Activated CD4-positive, alpha-beta memory T cell treated with anti-CD3 and anti-CD28 coated beads for 36 hours (primary cell): ENCODE results near the gene ERC1. TPM values are rescaled to one million over a fixed set of nuclear protein-coding genes. Genes with fewer than 3 reads are reported as not detected.

Experiments
- CTCF ChIA-PET: fragments of 350-600 bp; sonication (Branson Sonifier 250); formaldehyde crosslinking; loops from one replicate; lab custom pipeline; 2021; ENCODE audit warnings: antibody characterized with exemption, inconsistent platforms; lab: Charles Lee
- POLR2A ChIA-PET: fragments of 350-600 bp; sonication (Branson Sonifier 250); formaldehyde crosslinking; loops from one replicate; lab custom pipeline; 2021; ENCODE audit warnings: antibody characterized with exemption; lab: Charles Lee
- DNase-seq: peaks from one replicate; pipeline ENCODE4 v3.0.0-alpha.2; 2020
- H3K27ac Mint-ChIP-seq: one replicate; pipeline ENCODE4 v1.8.0; 2021; ENCODE audit warnings: mixed read lengths
- H3K27me3 Mint-ChIP-seq: one replicate; pipeline ENCODE4 v1.8.0; 2021; ENCODE audit warnings: mixed read lengths
- H3K36me3 Mint-ChIP-seq: one replicate; pipeline ENCODE4 v1.8.0; 2021; ENCODE audit warnings: mixed read lengths
- H3K4me1 Mint-ChIP-seq: one replicate; pipeline ENCODE4 v1.8.0; 2021; ENCODE audit warnings: low read depth, mixed read lengths
- H3K4me3 Mint-ChIP-seq: one replicate; pipeline ENCODE4 v1.8.0; 2021; ENCODE audit warnings: mild to moderate bottlenecking, mixed read lengths
- H3K9me3 Mint-ChIP-seq: one replicate; pipeline ENCODE4 v1.8.0; 2021; ENCODE audit warnings: mixed read lengths
- intact Hi-C: fragments of 100-400 bp; cut with micrococcal nuclease; formaldehyde crosslinking; loops from one replicate; pipeline ENCODE4 v1.15.1; 2023
- total RNA-seq, 2 experiments: library from RNA; stranded (reverse); gene quantifications; one replicate each; pipeline ENCODE4 v1.2.3, GENCODE V29; 2021

ERC1 gene
- total RNA-seq, 2 experiments from 2014 or later: 19.1 to 21.8 TPM

GRCh38 chr12:1289371-1290155 is 298.5 kb downstream of the ERC1 start:
- CTCF ChIA-PET: no interaction called here

GRCh38 chr12:1290716-1291115 is 299.7 kb downstream of the ERC1 start:
- Mint-ChIP-seq H3K4me3 (no peak overlapping the region), H3K9me3 (no peaks in the 10 kb centered on the region), H3K27ac (no peak overlapping the region), H3K27me3 (no peaks in the 10 kb centered on the region), H3K4me1 (no peaks in the 10 kb centered on the region), H3K36me3 (peaks cover 23% of the 10 kb centered on the region)
- no peak for DNase-seq
- CTCF ChIA-PET: no interaction called here
- POLR2A ChIA-PET: no interaction called here
- intact Hi-C loops: no loop called here

More at GRCh38 chr12:1289371-1290155, 298.5 kb downstream of the ERC1 start:
- peaks cover 19% of the 10 kb centered on the region for H3K36me3 Mint-ChIP-seq
- H3K9me3 Mint-ChIP-seq: no peaks in the 10 kb centered on the region
- no peaks in the 10 kb centered on the region for H3K27me3 Mint-ChIP-seq
- no peak overlapping the region for H3K4me3 Mint-ChIP-seq
- intact Hi-C loops: no loop called here
- DNase-seq: no peak
- POLR2A ChIA-PET: no interaction called here
- H3K27ac Mint-ChIP-seq: no peak overlapping the region
- H3K4me1 Mint-ChIP-seq: no peaks in the 10 kb centered on the region

- no peaks in the 10 kb centered on the region for H3K9me3 Mint-ChIP-seq
- H3K27ac Mint-ChIP-seq: no peak overlapping the region
- CTCF ChIA-PET: interaction anchor here (0.6 to 0.8 kb wide), 2 partner anchors 174 to 291 kb away, joined by 3 to 4 read pairs; no protein-coding TSS in a partner anchor
- POLR2A ChIA-PET: no interaction called here
- H3K4me3 Mint-ChIP-seq: no peak overlapping the region
- H3K36me3 Mint-ChIP-seq: peaks cover 27% of the 10 kb centered on the region
- no peak for DNase-seq
- no peaks in the 10 kb centered on the region for H3K27me3 Mint-ChIP-seq
- intact Hi-C loops: no loop called here
- H3K4me1 Mint-ChIP-seq: no peaks in the 10 kb centered on the region
These were observed 300.7 kb downstream of the ERC1 start for GRCh38 chr12:1291601-1292332.

GRCh38 chr12:1293901-1294300 is 302.9 kb downstream of the ERC1 start:
- no peak for DNase-seq
- no peaks in the 10 kb centered on the region for H3K9me3 Mint-ChIP-seq
- H3K4me3 Mint-ChIP-seq: no peak overlapping the region
- intact Hi-C loops: no loop called here
- H3K27me3 Mint-ChIP-seq: no peaks in the 10 kb centered on the region
- POLR2A ChIA-PET: no interaction called here
- H3K27ac Mint-ChIP-seq: no peak overlapping the region
- CTCF ChIA-PET: no interaction called here
- H3K4me1 Mint-ChIP-seq: no peaks in the 10 kb centered on the region
- H3K36me3 Mint-ChIP-seq: peaks cover 34% of the 10 kb centered on the region

- intact Hi-C loops: no loop called here
- Mint-ChIP-seq H3K27ac (no peak overlapping the region), H3K27me3 (no peaks in the 10 kb centered on the region), H3K4me1 (no peaks in the 10 kb centered on the region), H3K4me3 (no peak overlapping the region), H3K36me3 (peaks cover 27% of the 10 kb centered on the region), H3K9me3 (peaks cover 3% of the 10 kb centered on the region)
- ChIA-PET POLR2A (no interaction called here), CTCF (interaction anchor here (0.7 kb wide), 2 partner anchors 84 to 1155 kb away, joined by 3 read pairs; no protein-coding TSS in a partner anchor)
- DNase-seq: no peak
These were observed 306.2 kb downstream of the ERC1 start for GRCh38 chr12:1297206-1297605.

- peaks cover 27% of the 10 kb centered on the region for H3K36me3 Mint-ChIP-seq
- no peak overlapping the region for H3K4me3 Mint-ChIP-seq
- intact Hi-C loops: no loop called here
- ChIA-PET POLR2A (no interaction called here), CTCF (no interaction called here)
- H3K27ac Mint-ChIP-seq: no peak overlapping the region
- DNase-seq: no peak
- H3K9me3 Mint-ChIP-seq: peaks cover 3% of the 10 kb centered on the region
- H3K4me1 Mint-ChIP-seq: no peaks in the 10 kb centered on the region
- H3K27me3 Mint-ChIP-seq: no peaks in the 10 kb centered on the region
These were observed 306.7 kb downstream of the ERC1 start for GRCh38 chr12:1297639-1298175.

GRCh38 chr12:1300460-1300859 is 309.4 kb downstream of the ERC1 start:
- Mint-ChIP-seq H3K27me3 (no peaks in the 10 kb centered on the region), H3K9me3 (peaks cover 3% of the 10 kb centered on the region), H3K36me3 (peaks cover 22% of the 10 kb centered on the region), H3K27ac (no peak overlapping the region), H3K4me1 (no peaks in the 10 kb centered on the region), H3K4me3 (no peak overlapping the region)
- POLR2A ChIA-PET: no interaction called here
- intact Hi-C loops: no loop called here
- CTCF ChIA-PET: no interaction called here
- no peak for DNase-seq

GRCh38 chr12:1302201-1302870 is 311.3 kb downstream of the ERC1 start:
- H3K4me3 Mint-ChIP-seq: no peak overlapping the region
- intact Hi-C loops: no loop called here
- H3K36me3 Mint-ChIP-seq: peaks cover 15% of the 10 kb centered on the region
- H3K27ac Mint-ChIP-seq: no peak overlapping the region
- ChIA-PET POLR2A (no interaction called here), CTCF (no interaction called here)
- no peak for DNase-seq
- H3K27me3 Mint-ChIP-seq: no peaks in the 10 kb centered on the region
- no peaks in the 10 kb centered on the region for H3K4me1 Mint-ChIP-seq
- H3K9me3 Mint-ChIP-seq: peaks cover 3% of the 10 kb centered on the region

GRCh38 chr12:1305063-1305434 is 314.0 kb downstream of the ERC1 start:
- Mint-ChIP-seq H3K27ac (no peak overlapping the region), H3K9me3 (no peaks in the 10 kb centered on the region), H3K27me3 (no peaks in the 10 kb centered on the region), H3K4me3 (no peak overlapping the region), H3K36me3 (peaks cover 7% of the 10 kb centered on the region), H3K4me1 (no peaks in the 10 kb centered on the region)
- POLR2A ChIA-PET: no interaction called here
- DNase-seq: no peak
- intact Hi-C loops: no loop called here
- CTCF ChIA-PET: no interaction called here

- intact Hi-C loops: no loop called here
- Mint-ChIP-seq H3K4me1 (no peaks in the 10 kb centered on the region), H3K9me3 (no peaks in the 10 kb centered on the region), H3K36me3 (peaks cover 4% of the 10 kb centered on the region), H3K27me3 (no peaks in the 10 kb centered on the region), H3K27ac (no peak overlapping the region), H3K4me3 (no peak overlapping the region)
- CTCF ChIA-PET: no interaction called here
- POLR2A ChIA-PET: no interaction called here
- no peak for DNase-seq
These were observed 314.9 kb downstream of the ERC1 start for GRCh38 chr12:1305791-1306500.

GRCh38 chr12:1306817-1307216 is 315.8 kb downstream of the ERC1 start:
- no peaks in the 10 kb centered on the region for H3K4me1 Mint-ChIP-seq
- intact Hi-C loops: no loop called here
- CTCF ChIA-PET: interaction anchor here (0.6 kb wide), 1 partner anchor 276 kb away, joined by 3 read pairs; no protein-coding TSS in a partner anchor
- H3K9me3 Mint-ChIP-seq: no peaks in the 10 kb centered on the region
- DNase-seq: no peak
- no peaks in the 10 kb centered on the region for H3K27me3 Mint-ChIP-seq
- peaks cover 5% of the 10 kb centered on the region for H3K36me3 Mint-ChIP-seq
- no peak overlapping the region for H3K4me3 Mint-ChIP-seq
- POLR2A ChIA-PET: no interaction called here
- no peak overlapping the region for H3K27ac Mint-ChIP-seq
